Inferior parietal cortex (tissue), 1 donor: Measurements from ENCODE around the gene RPL32.

Source experiments
- DNase-seq: peaks from one replicate; pipeline ENCODE4 v3.0.0-alpha.2; 2016; ENCODE audit errors: extremely low spot score

Gene RPL32

GRCh38 chr3:12833222-12834161, 7.9 kb downstream of the RPL32 start:
- no peak for DNase-seq

- DNase-seq: no peak
These were observed 8.8 kb downstream of the RPL32 start for GRCh38 chr3:12832350-12833221.

- DNase-seq: no peak
These were observed 10.0 kb downstream of the RPL32 start for GRCh38 chr3:12831301-12831866.

- no peak for DNase-seq
These were observed 10.6 kb downstream of the RPL32 start for GRCh38 chr3:12830785-12831156.

GRCh38 chr3:12829886-12830784, 11.2 kb downstream of the RPL32 start:
- no peak for DNase-seq

- no peak for DNase-seq
These were observed 12.0 kb downstream of the RPL32 start for GRCh38 chr3:12829404-12829803.

- DNase-seq: no peak
These were observed 12.6 kb downstream of the RPL32 start for GRCh38 chr3:12828751-12829150.

- no peak for DNase-seq
These were observed 16.2 kb downstream of the RPL32 start for GRCh38 chr3:12825156-12825555.

GRCh38 chr3:12824299-12824698, 17.1 kb downstream of the RPL32 start:
- DNase-seq: no peak

- no peak for DNase-seq
These were observed 18.5 kb downstream of the RPL32 start for GRCh38 chr3:12822725-12823373.

- DNase-seq: no peak
These were observed 22.6 kb downstream of the RPL32 start for GRCh38 chr3:12818773-12819172.

- no peak for DNase-seq
These were observed 23.1 kb downstream of the RPL32 start for GRCh38 chr3:12818273-12818672.

GRCh38 chr3:12817343-12817710, 24.0 kb downstream of the RPL32 start:
- DNase-seq: no peak

GRCh38 chr3:12816521-12817342, 24.6 kb downstream of the RPL32 start:
- DNase-seq: no peak

- DNase-seq: no peak
These were observed 25.6 kb downstream of the RPL32 start for GRCh38 chr3:12815719-12816118.

- no peak for DNase-seq
These were observed 26.3 kb downstream of the RPL32 start for GRCh38 chr3:12815078-12815477.

- DNase-seq: no peak
These were observed 27.4 kb downstream of the RPL32 start for GRCh38 chr3:12813967-12814366.

- no peak for DNase-seq
These were observed 28.6 kb downstream of the RPL32 start for GRCh38 chr3:12812812-12813211.

- no peak for DNase-seq
These were observed 30.4 kb downstream of the RPL32 start for GRCh38 chr3:12810961-12811360.
